GM12873 (cell line): ENCODE results near the gene CHGA.

ENCODE experiments used
- CTCF ChIP-seq: IDR thresholded peaks from 2 replicates; pipeline ENCODE4 v1.5.1; 2012; ENCODE audit warnings: low read depth, mild to moderate bottlenecking, moderate library complexity, low read length, control low read depth; ENCODE audit not compliant: insufficient read depth; ENCODE audit errors: missing control alignments

The CHGA gene

GRCh38 chr14:92920001-92920400, 2.9 kb upstream of the CHGA start:
- TF ChIP-seq CTCF, result no peak

GRCh38 chr14:92922155-92922735, 705 bp upstream of the CHGA start:
- no peak for TF ChIP-seq CTCF

- no peak for TF ChIP-seq CTCF
These were observed 774 bp downstream of the CHGA start for GRCh38 chr14:92923744-92924103.

- no peak for TF ChIP-seq CTCF
These were observed 1.3 kb downstream of the CHGA start for GRCh38 chr14:92924247-92924646.

- TF ChIP-seq CTCF, result no peak
These were observed 2.5 kb downstream of the CHGA start for GRCh38 chr14:92925446-92925845.

- no peak for TF ChIP-seq CTCF
These were observed 3.4 kb downstream of the CHGA start for GRCh38 chr14:92926180-92926845.

GRCh38 chr14:92926931-92927330, 4.0 kb downstream of the CHGA start:
- no peak for TF ChIP-seq CTCF
